H1 (cell line): Measurements from ENCODE around the gene UCHL1.

Experiments
- FOSL1 ChIP-seq: IDR thresholded peaks from 2 replicates; pipeline ENCODE4 v1.6.1; 2011; ENCODE audit warnings: mild to moderate bottlenecking, low read depth, low read length, moderate library complexity; ENCODE audit not compliant: insufficient read depth
- POLR2A ChIP-seq, 2 experiments: IDR thresholded peaks; 1 replicate in 1 of 2; 2 replicates in 1 of 2; pipeline ENCODE4 v1.6.1; 2011; ENCODE audit warnings: low read depth in 2 of 2, low read length in 2 of 2, mild to moderate bottlenecking in 2 of 2; ENCODE audit errors: control extremely low read depth in 1 of 2
- YY1 ChIP-seq: IDR thresholded peaks from 2 replicates; pipeline ENCODE4 v1.6.1; 2011; ENCODE audit warnings: low read depth, mild to moderate bottlenecking, low read length
- TF ChIP-seq, protein P1 (sequence below), 3 experiments: IDR thresholded peaks; 1 replicate in 2 of 3; 2 replicates in 1 of 3; pipeline versions ENCODE4 v1.5.1 to v1.6.1; 2011; ENCODE audit warnings: low read length in 3 of 3, mild to moderate bottlenecking in 3 of 3, inconsistent platforms in 2 of 3, low read depth in 1 of 3, moderate library complexity in 1 of 3; ENCODE audit not compliant: insufficient read depth in 1 of 3; ENCODE audit errors: control extremely low read depth in 1 of 3

DNA sequence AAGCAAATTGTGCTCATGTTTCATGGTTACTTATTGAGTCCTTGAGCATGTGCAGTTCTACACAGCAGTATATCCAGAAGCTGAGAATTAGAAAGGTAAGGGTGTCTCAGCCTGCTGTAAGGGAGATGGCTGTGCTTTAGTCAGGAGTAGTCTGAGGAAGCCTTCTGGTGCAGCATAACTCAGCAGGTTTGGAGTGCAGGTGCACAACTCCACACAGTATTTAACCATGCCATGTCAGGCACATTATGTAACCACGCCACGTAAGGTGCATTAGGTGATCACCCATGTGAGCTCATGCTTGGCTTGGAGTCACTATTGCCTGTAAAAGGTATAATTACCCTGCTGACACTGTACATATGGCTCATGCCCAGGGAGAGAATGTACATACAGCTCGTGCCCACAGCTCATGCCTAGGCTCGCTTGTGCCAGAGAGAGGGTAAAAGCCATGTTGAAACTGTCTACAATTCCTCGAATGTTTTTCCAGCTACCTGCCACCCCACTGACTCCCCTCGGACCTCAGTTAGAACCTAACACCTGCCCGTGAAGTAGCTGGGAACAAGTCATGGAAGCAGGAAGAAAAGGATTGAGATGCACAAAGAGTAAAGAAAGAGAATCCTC is 37.8 kb downstream of the UCHL1 start:
- no peak for TF ChIP-seq POLR2A (IDR thresholded peaks at IDR 0.05; ENCODE audit: control extremely low read depth in 1 of 2, low read depth in 2 of 2, low read length in 2 of 2)
- TF ChIP-seq YY1 = peak; percentile 15; the same call in 1 of the 2 replicates
- TF ChIP-seq, protein P1, sequence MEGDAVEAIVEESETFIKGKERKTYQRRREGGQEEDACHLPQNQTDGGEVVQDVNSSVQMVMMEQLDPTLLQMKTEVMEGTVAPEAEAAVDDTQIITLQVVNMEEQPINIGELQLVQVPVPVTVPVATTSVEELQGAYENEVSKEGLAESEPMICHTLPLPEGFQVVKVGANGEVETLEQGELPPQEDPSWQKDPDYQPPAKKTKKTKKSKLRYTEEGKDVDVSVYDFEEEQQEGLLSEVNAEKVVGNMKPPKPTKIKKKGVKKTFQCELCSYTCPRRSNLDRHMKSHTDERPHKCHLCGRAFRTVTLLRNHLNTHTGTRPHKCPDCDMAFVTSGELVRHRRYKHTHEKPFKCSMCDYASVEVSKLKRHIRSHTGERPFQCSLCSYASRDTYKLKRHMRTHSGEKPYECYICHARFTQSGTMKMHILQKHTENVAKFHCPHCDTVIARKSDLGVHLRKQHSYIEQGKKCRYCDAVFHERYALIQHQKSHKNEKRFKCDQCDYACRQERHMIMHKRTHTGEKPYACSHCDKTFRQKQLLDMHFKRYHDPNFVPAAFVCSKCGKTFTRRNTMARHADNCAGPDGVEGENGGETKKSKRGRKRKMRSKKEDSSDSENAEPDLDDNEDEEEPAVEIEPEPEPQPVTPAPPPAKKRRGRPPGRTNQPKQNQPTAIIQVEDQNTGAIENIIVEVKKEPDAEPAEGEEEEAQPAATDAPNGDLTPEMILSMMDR (IDR thresholded peaks at IDR 0.05; ENCODE audit: control extremely low read depth in 1 of 3, insufficient read depth in 1 of 3, low read depth in 1 of 3, low read length in 3 of 3) = no peak
- TF ChIP-seq FOSL1 = no peak
